ENCODE data around the gene PERCC1. TPM values are rescaled to one million over a fixed set of nuclear protein-coding genes. Genes with fewer than 3 reads are reported as not detected.

The PERCC1 gene
- total and polyA plus RNA-seq, 9 of the 15 experiments (the other 6 are each of a cell fraction or from before 2014, with no cell fraction given) = not detected

DNA sequence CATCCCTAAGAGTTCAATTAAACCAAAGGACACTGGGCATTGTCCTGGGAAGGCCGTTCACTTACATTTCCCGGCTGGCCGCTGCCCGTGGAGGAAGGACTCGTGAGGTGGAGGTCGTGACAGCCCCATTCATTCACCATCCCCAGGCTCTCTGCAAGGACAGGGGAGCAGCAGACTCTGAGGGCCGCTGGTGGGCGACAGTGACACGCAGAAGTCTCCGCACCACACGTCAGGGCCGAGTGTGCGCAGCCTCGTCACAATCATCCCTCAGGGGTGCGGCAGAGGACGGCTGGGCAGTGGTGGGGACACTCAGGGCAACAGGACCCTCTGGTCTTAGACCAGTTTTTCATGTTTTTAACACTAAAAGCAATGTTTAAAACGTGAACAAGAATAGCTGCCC is 38.1 kb upstream of the PERCC1 start:
- no peaks in the 10 kb centered on the region for H3K79me2 ChIP-seq (ENCODE audit: control insufficient read depth, insufficient read depth, low read length)
- WGBS (ENCODE audit: insufficient coverage, low coverage, missing lambda C conversion rate) = 54% methylated on average over 13 of the region's 17 CpGs
- in situ Hi-C loops (cut with MboI) = no loop called here
- no peaks in the 10 kb centered on the region for H3K27me3 ChIP-seq (ENCODE audit: control insufficient read depth in 2 of 2, insufficient read depth in 2 of 2, low read length in 2 of 2)
- DNase-seq (ENCODE audit: extremely low read depth in 1 of 4, low spot score in 3 of 4) (no peak), ATAC-seq (peak; percentile 56), FAIRE-seq (no peak)
- H3K4me2 ChIP-seq (ENCODE audit: insufficient read depth, low read length) = no peak overlapping the region
- no peaks in the 10 kb centered on the region for H3K9me3 ChIP-seq (replicated peaks; ENCODE audit: control insufficient read depth, insufficient read depth, low read depth, low read length)
- ChIA-PET CTCF (ENCODE audit: low intra/inter-chr PET ratio) (no interaction called here), POLR2A (interaction anchor here (5.9 kb wide), 1 partner anchor 13 kb away, joined by 48 read pairs; no protein-coding TSS in a partner anchor)
- BruUV-seq (replicated peaks) = no TSS peak
- H3K9ac ChIP-seq (ENCODE audit: insufficient read depth in 1 of 2, low read depth in 2 of 2, low read length in 2 of 2) = peak overlapping the region in 1 of 2 experiments; percentile 32; a peak in 1 of 4 replicates
- H4K20me1 ChIP-seq (replicated peaks; ENCODE audit: control insufficient read depth, insufficient read depth, low read length) = no peaks in the 10 kb centered on the region
- TF ChIP-seq, protein P1, sequence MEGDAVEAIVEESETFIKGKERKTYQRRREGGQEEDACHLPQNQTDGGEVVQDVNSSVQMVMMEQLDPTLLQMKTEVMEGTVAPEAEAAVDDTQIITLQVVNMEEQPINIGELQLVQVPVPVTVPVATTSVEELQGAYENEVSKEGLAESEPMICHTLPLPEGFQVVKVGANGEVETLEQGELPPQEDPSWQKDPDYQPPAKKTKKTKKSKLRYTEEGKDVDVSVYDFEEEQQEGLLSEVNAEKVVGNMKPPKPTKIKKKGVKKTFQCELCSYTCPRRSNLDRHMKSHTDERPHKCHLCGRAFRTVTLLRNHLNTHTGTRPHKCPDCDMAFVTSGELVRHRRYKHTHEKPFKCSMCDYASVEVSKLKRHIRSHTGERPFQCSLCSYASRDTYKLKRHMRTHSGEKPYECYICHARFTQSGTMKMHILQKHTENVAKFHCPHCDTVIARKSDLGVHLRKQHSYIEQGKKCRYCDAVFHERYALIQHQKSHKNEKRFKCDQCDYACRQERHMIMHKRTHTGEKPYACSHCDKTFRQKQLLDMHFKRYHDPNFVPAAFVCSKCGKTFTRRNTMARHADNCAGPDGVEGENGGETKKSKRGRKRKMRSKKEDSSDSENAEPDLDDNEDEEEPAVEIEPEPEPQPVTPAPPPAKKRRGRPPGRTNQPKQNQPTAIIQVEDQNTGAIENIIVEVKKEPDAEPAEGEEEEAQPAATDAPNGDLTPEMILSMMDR (IDR thresholded peaks at IDR 0.05 in 2 of 3, conservative IDR thresholded peaks at IDR 0.05 in 1 of 3; ENCODE audit: insufficient read depth in 2 of 3, low read depth in 1 of 3, low read length in 3 of 3) = peak in 1 of 3 experiments; percentile 10; a peak in 2 of 6 replicates
- no peak for TF ChIP-seq RBM15 (IDR thresholded peaks at IDR 0.05; ENCODE audit: insufficient read depth, low read length)
- no peak for TF ChIP-seq CREBBP (IDR thresholded peaks at IDR 0.05; ENCODE audit: low read depth, low read length)
- TF ChIP-seq, protein P2, sequence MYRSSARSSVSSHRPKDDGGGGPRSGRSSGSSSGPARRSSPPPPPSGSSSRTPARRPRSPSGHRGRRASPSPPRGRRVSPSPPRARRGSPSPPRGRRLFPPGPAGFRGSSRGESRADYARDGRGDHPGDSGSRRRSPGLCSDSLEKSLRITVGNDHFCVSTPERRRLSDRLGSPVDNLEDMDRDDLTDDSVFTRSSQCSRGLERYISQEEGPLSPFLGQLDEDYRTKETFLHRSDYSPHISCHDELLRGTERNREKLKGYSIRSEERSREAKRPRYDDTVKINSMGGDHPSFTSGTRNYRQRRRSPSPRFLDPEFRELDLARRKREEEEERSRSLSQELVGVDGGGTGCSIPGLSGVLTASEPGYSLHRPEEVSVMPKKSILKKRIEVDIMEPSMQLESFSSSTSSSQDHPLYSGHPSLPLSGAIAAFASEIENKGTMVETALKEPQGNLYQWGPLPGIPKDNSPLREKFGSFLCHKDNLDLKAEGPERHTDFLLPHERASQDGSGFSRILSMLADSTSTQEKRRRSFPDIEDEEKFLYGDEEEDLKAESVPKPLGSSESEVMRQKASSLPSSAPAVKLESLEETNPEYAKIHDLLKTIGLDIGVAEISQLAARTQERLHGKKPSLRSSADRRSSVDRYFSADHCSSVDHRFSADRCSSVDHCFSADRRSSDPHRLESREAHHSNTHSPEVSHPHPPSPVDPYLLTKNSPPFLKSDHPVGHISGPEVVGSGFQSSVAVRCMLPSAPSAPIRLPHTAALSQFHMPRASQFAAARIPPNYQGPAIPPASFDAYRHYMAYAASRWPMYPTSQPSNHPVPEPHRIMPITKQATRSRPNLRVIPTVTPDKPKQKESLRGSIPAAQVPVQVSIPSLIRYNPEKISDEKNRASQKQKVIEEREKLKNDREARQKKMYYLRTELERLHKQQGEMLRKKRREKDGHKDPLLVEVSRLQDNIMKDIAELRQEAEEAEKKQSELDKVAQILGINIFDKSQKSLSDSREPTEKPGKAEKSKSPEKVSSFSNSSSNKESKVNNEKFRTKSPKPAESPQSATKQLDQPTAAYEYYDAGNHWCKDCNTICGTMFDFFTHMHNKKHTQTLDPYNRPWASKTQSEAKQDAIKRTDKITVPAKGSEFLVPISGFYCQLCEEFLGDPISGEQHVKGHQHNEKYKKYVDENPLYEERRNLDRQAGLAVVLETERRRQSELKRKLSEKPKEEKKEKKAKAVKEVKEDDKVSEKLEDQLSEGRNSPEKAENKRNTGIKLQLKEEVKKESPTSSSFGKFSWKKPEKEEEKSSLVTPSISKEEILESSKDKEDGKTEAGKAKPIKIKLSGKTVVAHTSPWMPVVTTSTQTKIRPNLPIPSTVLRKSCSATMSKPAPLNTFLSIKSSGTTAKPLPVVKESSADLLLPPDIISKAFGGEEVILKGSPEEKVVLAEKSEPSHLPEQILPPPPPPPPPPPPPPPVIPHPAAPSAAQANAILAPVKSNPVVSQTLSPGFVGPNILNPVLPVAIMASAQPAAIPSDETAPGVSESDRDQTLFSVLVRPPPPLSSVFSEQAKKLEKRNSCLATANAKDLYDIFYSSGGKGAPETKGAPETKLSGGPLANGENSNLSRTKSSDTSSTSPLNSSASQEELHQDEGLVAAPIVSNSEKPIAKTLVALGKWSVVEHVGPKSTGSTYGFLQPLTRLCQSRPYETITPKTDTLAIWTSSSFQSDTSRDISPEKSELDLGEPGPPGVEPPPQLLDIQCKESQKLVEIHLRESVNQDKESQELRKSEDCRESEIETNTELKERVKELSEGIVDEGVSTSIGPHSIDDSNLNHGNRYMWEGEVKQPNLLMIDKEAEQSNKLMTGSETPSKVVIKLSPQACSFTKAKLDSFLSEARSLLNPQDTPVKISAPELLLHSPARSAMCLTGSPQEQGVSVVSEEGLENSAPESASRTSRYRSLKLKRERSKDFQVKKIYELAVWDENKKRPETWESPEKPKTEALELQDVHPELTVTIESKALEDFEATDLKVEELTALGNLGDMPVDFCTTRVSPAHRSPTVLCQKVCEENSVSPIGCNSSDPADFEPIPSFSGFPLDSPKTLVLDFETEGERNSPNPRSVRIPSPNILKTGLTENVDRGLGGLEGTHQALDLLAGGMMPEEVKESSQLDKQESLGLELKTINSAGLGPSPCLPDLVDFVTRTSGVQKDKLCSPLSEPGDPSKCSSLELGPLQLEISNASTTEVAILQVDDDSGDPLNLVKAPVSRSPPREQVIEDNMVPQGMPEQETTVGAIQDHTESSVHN (IDR thresholded peaks at IDR 0.05; ENCODE audit: borderline replicate concordance in 1 of 2, low read depth in 1 of 2) = no peak
- TF ChIP-seq, protein P3, sequence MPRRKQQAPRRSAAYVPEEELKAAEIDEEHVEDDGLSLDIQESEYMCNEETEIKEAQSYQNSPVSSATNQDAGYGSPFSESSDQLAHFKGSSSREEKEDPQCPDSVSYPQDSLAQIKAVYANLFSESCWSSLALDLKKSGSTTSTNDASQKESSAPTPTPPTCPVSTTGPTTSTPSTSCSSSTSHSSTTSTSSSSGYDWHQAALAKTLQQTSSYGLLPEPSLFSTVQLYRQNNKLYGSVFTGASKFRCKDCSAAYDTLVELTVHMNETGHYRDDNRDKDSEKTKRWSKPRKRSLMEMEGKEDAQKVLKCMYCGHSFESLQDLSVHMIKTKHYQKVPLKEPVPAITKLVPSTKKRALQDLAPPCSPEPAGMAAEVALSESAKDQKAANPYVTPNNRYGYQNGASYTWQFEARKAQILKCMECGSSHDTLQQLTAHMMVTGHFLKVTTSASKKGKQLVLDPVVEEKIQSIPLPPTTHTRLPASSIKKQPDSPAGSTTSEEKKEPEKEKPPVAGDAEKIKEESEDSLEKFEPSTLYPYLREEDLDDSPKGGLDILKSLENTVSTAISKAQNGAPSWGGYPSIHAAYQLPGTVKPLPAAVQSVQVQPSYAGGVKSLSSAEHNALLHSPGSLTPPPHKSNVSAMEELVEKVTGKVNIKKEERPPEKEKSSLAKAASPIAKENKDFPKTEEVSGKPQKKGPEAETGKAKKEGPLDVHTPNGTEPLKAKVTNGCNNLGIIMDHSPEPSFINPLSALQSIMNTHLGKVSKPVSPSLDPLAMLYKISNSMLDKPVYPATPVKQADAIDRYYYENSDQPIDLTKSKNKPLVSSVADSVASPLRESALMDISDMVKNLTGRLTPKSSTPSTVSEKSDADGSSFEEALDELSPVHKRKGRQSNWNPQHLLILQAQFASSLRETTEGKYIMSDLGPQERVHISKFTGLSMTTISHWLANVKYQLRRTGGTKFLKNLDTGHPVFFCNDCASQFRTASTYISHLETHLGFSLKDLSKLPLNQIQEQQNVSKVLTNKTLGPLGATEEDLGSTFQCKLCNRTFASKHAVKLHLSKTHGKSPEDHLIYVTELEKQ (CRISPR knock-in tag; IDR thresholded peaks at IDR 0.05) = no peak
- TF ChIP-seq STAT5A (IDR thresholded peaks at IDR 0.05; ENCODE audit: borderline replicate concordance, low read length) = no peak
- no peak for TF ChIP-seq ZNF707 (CRISPR knock-in tag; conservative IDR thresholded peaks at IDR 0.05)
- H2AFZ ChIP-seq (ENCODE audit: low read depth, low read length) = no peak overlapping the region
- no peak overlapping the region for H3K4me3 ChIP-seq
- H3K36me3 ChIP-seq (ENCODE audit: control insufficient read depth, insufficient read depth, low read length) = no peaks in the 10 kb centered on the region
- intact Hi-C loops (cut with micrococcal nuclease) = no loop called here
- peaks cover 0 to 33% of the 10 kb centered on the region in 2 experiments; a peak in 2 of 5 replicates for H3K4me1 ChIP-seq (replicated peaks in 1 of 2; ENCODE audit: control insufficient read depth in 2 of 2, insufficient read depth in 2 of 2, low read length in 2 of 2)
- H3K9me1 ChIP-seq (ENCODE audit: control insufficient read depth, insufficient read depth, low read length) = no peaks in the 10 kb centered on the region
- H3K27ac ChIP-seq (ENCODE audit: extremely low read depth, low read depth, low read length) = no peak overlapping the region

All from K562 (cell line).